SH-SY5Y (cell line): ENCODE measurements around the gene TJP2.

Source experiments
- GATA2 ChIP-seq: IDR thresholded peaks from 2 replicates; pipeline ENCODE4 v1.6.1; 2011; ENCODE audit warnings: mild to moderate bottlenecking, low read depth, low read length
- GATA3 ChIP-seq: IDR thresholded peaks from 2 replicates; pipeline ENCODE4 v1.6.1; 2011; ENCODE audit warnings: low read depth, mild to moderate bottlenecking, low read length, moderate library complexity

- TF ChIP-seq GATA2 (no peak), GATA3 (no peak)
These were observed 69.0 kb downstream of the TJP2 start for GRCh38 chr9:69243116-69243515.
